Spinal cord (tissue), 10 donors: ENCODE measurements around the gene BLM. TPM values are rescaled to one million over a fixed set of nuclear protein-coding genes. Genes with fewer than 3 reads are reported as not detected.
"Not testable (repeated sequence)": the region's sequence is repeated elsewhere in the genome, so short reads cannot be mapped to it uniquely, and the experiment has no call there.

Experiments
- DNase-seq, 6 donors: peaks; one replicate each; pipeline versions ENCODE4 v3.0.0 to v3.0.0-alpha.2; 2013 to 2015; ENCODE audit warnings: low spot score in 6 of 6, low read depth in 4 of 6
- H3K27ac ChIP-seq: one replicate; pipeline ENCODE4 v1.5.1; 2013; ENCODE audit warnings: low read depth, low read length, control low read depth
- H3K27me3 ChIP-seq: one replicate; pipeline ENCODE4 v1.6.1; 2013; ENCODE audit warnings: low read length; ENCODE audit not compliant: control insufficient read depth, insufficient read depth
- H3K36me3 ChIP-seq: one replicate; pipeline ENCODE4 v1.6.1; 2013; ENCODE audit warnings: low read length; ENCODE audit not compliant: control insufficient read depth, insufficient read depth
- H3K4me1 ChIP-seq: one replicate; pipeline ENCODE4 v1.6.1; 2013; ENCODE audit warnings: low read length; ENCODE audit not compliant: control insufficient read depth, insufficient read depth
- H3K4me3 ChIP-seq: one replicate; pipeline ENCODE4 v1.5.1; 2013; ENCODE audit warnings: low read depth, low read length, control low read depth
- H3K9me3 ChIP-seq: one replicate; pipeline ENCODE4 v1.6.1; 2013; ENCODE audit warnings: low read length; ENCODE audit not compliant: control insufficient read depth, insufficient read depth
- WGBS: methylation state at CpG from one replicate; pipeline ENCODE4 v1.1.5; 2013; ENCODE audit warnings: missing lambda C conversion rate; ENCODE audit not compliant: insufficient coverage; 5-methylcytosine and 5-hydroxymethylcytosine counted together
- polyA plus RNA-seq, 2 donors: library from polyadenylated mRNA; unstranded; fragments of 120-200 nt; gene quantifications; one replicate each; pipeline ENCODE4 v1.2.1, GENCODE V29; 2013; ENCODE audit not compliant: insufficient read length in 2 of 2
- total RNA-seq, 2 donors: library from RNA; depleted of rRNA in 1 of 2; stranded (reverse); fragments of 120-200 nt in 1 of 2; fragments of >200 nt in 1 of 2; gene quantifications; one replicate each; pipeline versions ENCODE4 v1.2.3 to v1.2.4, GENCODE V29; 2013 to 2014
- donor health status: healthy.

Gene BLM
- total and polyA plus RNA-seq, 4 donors = 7.2 to 9.4 (median 8.7) TPM

- WGBS = 86% methylated on average over 1 of the region's 1 CpG
These were observed 132.3 kb downstream of the BLM start for GRCh38 chr15:90849424-90849823.

GRCh38 chr15:90851114-90851513, 134.0 kb downstream of the BLM start:
- no peaks in the 10 kb centered on the region for H3K9me3 ChIP-seq
- no peaks in the 10 kb centered on the region for H3K27me3 ChIP-seq
- DNase-seq = no peak

More at GRCh38 chr15:90849424-90849823, 132.3 kb downstream of the BLM start:
- not testable (repeated sequence) for H3K27me3 ChIP-seq, H3K4me1 ChIP-seq, H3K27ac ChIP-seq, DNase-seq, H3K9me3 ChIP-seq, H3K4me3 ChIP-seq, H3K36me3 ChIP-seq

GRCh38 chr15:90851940-90852339, 134.8 kb downstream of the BLM start:
- no peak overlapping the region for H3K4me3 ChIP-seq
- no peaks in the 10 kb centered on the region for H3K27me3 ChIP-seq
- no peak overlapping the region for H3K27ac ChIP-seq
- no peak for DNase-seq
- no peaks in the 10 kb centered on the region for H3K4me1 ChIP-seq
- no peaks in the 10 kb centered on the region for H3K9me3 ChIP-seq
- no peaks in the 10 kb centered on the region for H3K36me3 ChIP-seq
- WGBS = 91% methylated on average over 3 of the region's 5 CpGs

More at GRCh38 chr15:90851114-90851513, 134.0 kb downstream of the BLM start:
- no peak overlapping the region for H3K27ac ChIP-seq
- WGBS = 87% methylated on average over 3 of the region's 6 CpGs
- no peaks in the 10 kb centered on the region for H3K36me3 ChIP-seq
- H3K4me1 ChIP-seq = no peaks in the 10 kb centered on the region
- H3K4me3 ChIP-seq = no peak overlapping the region

- H3K27me3 ChIP-seq = no peaks in the 10 kb centered on the region
- no peak overlapping the region for H3K4me3 ChIP-seq
- no peak overlapping the region for H3K27ac ChIP-seq
- DNase-seq = no peak
- H3K36me3 ChIP-seq = no peaks in the 10 kb centered on the region
- 86% methylated on average over 9 of the region's 9 CpGs for WGBS
- H3K4me1 ChIP-seq = no peaks in the 10 kb centered on the region
- no peaks in the 10 kb centered on the region for H3K9me3 ChIP-seq
These were observed 138.0 kb downstream of the BLM start for GRCh38 chr15:90855139-90855538.

GRCh38 chr15:90857337-90857736, 140.2 kb downstream of the BLM start:
- no peaks in the 10 kb centered on the region for H3K9me3 ChIP-seq
- no peaks in the 10 kb centered on the region for H3K36me3 ChIP-seq
- DNase-seq = no peak
- no peak overlapping the region for H3K4me3 ChIP-seq
- H3K27me3 ChIP-seq = no peaks in the 10 kb centered on the region
- no peak overlapping the region for H3K27ac ChIP-seq
- WGBS = 96% methylated on average over 7 of the region's 8 CpGs
- no peaks in the 10 kb centered on the region for H3K4me1 ChIP-seq

- Histone ChIP-seq H3K9me3 (no peaks in the 10 kb centered on the region), H3K27ac (no peak overlapping the region), H3K4me3 (no peak overlapping the region), H3K4me1 (no peaks in the 10 kb centered on the region), H3K36me3 (no peaks in the 10 kb centered on the region), H3K27me3 (no peaks in the 10 kb centered on the region)
- DNase-seq = no peak
- 87% methylated on average over 6 of the region's 8 CpGs for WGBS
These were observed 140.8 kb downstream of the BLM start for GRCh38 chr15:90857883-90858443.

- 56% methylated on average over 4 of the region's 10 CpGs for WGBS
- H3K27ac ChIP-seq = no peak overlapping the region
- no peaks in the 10 kb centered on the region for H3K27me3 ChIP-seq
- H3K9me3 ChIP-seq = no peaks in the 10 kb centered on the region
- DNase-seq = no peak
- no peaks in the 10 kb centered on the region for H3K36me3 ChIP-seq
- H3K4me1 ChIP-seq = no peaks in the 10 kb centered on the region
- H3K4me3 ChIP-seq = no peak overlapping the region
These were observed 142.3 kb downstream of the BLM start for GRCh38 chr15:90859234-90860131.

GRCh38 chr15:90860450-90860849, 143.3 kb downstream of the BLM start:
- H3K27ac ChIP-seq = no peak overlapping the region
- no peaks in the 10 kb centered on the region for H3K9me3 ChIP-seq
- WGBS = 93% methylated on average over 5 of the region's 7 CpGs
- H3K4me3 ChIP-seq = no peak overlapping the region
- DNase-seq = no peak
- H3K36me3 ChIP-seq = no peaks in the 10 kb centered on the region
- no peaks in the 10 kb centered on the region for H3K27me3 ChIP-seq
- no peaks in the 10 kb centered on the region for H3K4me1 ChIP-seq

- Histone ChIP-seq H3K9me3 (no peaks in the 10 kb centered on the region), H3K36me3 (no peaks in the 10 kb centered on the region), H3K4me1 (no peaks in the 10 kb centered on the region), H3K4me3 (no peak overlapping the region), H3K27ac (no peak overlapping the region), H3K27me3 (no peaks in the 10 kb centered on the region)
- WGBS = 61% methylated on average over 5 of the region's 14 CpGs
- peak in 2 of 6 donors; percentile 33 to 71 for DNase-seq
These were observed 144.0 kb downstream of the BLM start for GRCh38 chr15:90860942-90861675.
